ENCODE results near the gene NCAM2.
"Not testable (repeated sequence)": the region's sequence is repeated elsewhere in the genome, so short reads cannot be mapped to it uniquely, and the experiment has no call there.

Gene NCAM2

GRCh38 chr21:21103692-21104091, 105.5 kb downstream of the NCAM2 start:
- DNase-seq (ENCODE audit: low spot score) = no peak

- DNase-seq (ENCODE audit: low spot score) = no peak
Measured at GRCh38 chr21:21109736-21110135, 111.5 kb downstream of the NCAM2 start.

- no peak for DNase-seq (ENCODE audit: low spot score)
Measured at GRCh38 chr21:21111309-21111920, 113.2 kb downstream of the NCAM2 start.

GRCh38 chr21:21114461-21114860, 116.3 kb downstream of the NCAM2 start:
- DNase-seq (ENCODE audit: low spot score) = no peak

DNA sequence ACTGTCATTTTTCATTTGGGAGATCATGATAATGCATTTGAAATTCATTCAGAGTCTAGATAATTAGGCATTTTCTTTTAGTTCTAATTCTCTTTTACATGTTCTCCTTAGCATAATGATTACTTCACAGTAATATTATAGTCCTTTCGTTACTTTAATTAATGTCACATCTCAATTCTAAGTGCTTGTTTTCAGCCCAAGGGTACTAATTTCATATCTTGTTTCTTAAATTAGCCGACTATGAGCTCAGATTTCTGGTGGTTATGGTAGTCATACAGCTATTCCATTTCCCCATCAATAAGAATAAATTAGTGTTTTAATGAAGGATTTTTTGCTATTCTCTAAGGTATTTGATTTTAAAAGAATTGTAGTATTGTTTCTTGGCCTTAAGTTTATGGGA, 120.9 kb downstream of the NCAM2 start:
- no peak for DNase-seq (ENCODE audit: low spot score)

DNA sequence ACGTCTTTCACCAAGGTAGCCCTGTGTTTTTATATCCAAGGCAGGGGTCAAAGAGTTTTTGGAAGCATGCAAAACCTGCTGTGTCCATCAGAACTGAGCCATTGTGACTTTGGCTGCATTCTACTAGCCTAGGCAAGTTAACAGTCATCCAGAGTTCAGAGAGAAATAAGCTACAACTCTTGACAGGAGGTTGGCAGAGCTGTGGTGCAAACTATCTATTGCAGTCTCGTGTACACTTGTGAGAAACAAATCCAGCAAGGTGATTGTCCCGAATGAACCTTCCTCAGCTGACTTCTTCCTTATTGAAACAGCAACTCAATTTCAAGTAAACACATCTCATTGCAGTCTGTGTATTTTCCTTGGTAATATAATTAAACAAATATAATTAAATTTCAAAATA, 124.5 kb downstream of the NCAM2 start:
- DNase-seq (ENCODE audit: low spot score) = no peak

- no peak for DNase-seq (ENCODE audit: low spot score)
Measured at GRCh38 chr21:21132390-21132789, 134.2 kb downstream of the NCAM2 start.

DNA sequence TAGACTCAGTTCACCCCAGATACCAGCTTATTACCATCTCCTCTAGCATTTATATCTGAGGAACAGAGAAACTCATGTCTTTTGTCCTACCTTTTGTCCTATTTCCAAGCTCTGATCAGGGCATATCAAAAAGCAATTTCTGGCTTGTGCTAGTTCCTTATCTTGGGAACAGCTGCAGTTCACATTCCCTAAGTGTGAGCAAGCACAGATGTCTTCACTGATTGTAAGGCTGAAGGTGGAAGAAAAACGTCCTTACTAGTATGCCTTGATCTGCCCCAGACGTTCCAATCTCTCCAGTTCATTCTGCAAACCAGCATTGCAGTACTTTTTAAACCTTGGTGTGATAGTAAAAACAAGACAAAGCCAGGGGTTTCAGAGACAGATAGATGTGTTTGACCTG, 139.8 kb downstream of the NCAM2 start:
- no peak for DNase-seq (ENCODE audit: low spot score)

GRCh38 chr21:21146587-21147373, 148.6 kb downstream of the NCAM2 start:
- DNase-seq (ENCODE audit: low spot score) = no peak

DNA sequence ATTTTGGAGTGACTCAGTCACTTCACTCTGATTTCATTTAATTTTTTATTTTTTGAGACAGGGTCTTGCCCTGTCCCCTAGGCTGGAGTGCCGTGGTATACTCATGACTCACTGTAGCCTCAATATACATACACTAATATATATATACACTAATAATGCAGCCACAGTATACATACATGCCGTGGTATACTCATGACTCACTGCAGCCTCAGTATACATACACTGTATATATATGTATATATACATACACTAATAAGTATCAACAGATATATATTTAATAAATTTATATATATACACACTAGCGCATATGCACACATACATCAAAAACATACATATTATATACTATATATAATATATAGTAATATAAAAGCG, 149.2 kb downstream of the NCAM2 start:
- no peak for DNase-seq (ENCODE audit: low spot score)

- no peak for DNase-seq (ENCODE audit: low spot score)
Measured at GRCh38 chr21:21148009-21148408, 149.8 kb downstream of the NCAM2 start.

- no peak for DNase-seq (ENCODE audit: low spot score)
Measured at GRCh38 chr21:21148514-21148913, 150.3 kb downstream of the NCAM2 start.

- not testable (repeated sequence) for DNase-seq (ENCODE audit: low spot score)
Measured at GRCh38 chr21:21149445-21149844, 151.2 kb downstream of the NCAM2 start.

DNA sequence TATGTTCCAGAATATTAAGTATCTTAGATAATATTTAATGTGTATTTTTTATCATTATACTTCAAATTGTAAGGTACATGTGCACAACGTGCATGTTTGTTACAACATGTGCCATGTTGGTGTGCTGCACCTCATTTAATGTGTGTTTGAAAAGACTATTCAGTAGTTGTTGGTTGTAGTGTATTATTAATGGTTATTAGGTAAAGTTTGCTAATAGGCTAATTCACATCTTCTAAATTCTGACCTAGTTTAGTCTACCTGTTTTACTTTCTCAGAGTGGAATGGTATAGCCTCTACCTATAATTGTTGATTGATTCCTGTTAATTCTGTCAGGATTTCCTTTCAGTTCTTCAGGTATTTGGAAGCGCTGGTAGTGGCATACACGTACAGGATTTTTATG, 153.0 kb downstream of the NCAM2 start:
- no peak for DNase-seq (ENCODE audit: low spot score)

GRCh38 chr21:21156397-21156796, 158.2 kb downstream of the NCAM2 start:
- DNase-seq (ENCODE audit: low spot score) = no peak

DNA sequence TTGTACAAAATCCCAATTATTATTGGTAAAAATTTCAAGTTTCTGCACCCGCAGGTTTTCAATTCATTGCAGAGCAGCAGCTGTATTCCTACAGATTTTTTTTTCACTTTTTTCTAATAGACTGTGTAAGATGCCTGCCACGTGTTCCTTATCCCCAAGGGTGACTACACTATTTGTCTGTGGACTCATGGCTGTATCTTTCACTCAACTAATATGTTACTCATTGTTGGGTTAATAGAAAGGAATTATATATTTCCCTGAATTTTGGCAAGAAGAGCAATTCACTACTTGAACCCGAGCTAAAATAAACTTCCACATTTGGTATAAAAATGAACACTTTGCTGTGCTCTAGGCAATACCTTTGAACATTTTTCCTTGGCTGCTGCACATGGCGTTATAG, 158.7 kb downstream of the NCAM2 start:
- DNase-seq (ENCODE audit: low spot score) = no peak

- no peak for DNase-seq (ENCODE audit: low spot score)
Measured at GRCh38 chr21:21158376-21158918, 160.2 kb downstream of the NCAM2 start.

DNA sequence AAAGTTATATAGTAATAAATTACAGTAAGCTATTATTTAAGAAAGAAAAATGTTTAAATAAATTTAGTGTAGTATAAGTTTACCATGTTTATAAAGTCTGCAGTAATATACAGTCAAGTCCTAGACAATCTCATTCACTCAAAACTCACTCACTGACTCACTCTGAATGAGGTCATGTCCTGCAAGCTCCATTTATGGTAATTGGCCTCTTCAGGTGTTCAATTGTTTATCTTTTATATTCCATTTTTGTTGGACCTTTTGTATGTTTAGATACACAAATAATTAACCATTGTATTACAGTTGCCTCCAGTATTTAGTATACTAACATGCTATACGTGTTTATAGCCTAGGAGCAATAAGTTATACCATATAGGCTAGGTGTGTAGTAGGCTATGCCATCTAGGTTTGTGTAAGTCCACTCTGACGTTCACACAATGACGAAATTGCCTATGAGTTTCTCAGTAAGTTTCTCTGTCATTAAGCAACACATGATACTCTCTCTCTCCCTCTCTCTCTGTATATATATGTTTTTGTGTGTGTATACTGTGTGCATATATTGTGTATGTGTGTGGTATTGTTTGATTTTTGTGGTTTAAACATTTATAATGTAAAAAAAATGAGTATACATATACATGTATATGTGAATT, 161.2 kb downstream of the NCAM2 start:
- DNase-seq (ENCODE audit: low spot score) = no peak

- DNase-seq (ENCODE audit: low spot score) = no peak
Measured at GRCh38 chr21:21162786-21163185, 164.6 kb downstream of the NCAM2 start.

GRCh38 chr21:21163904-21164303, 165.7 kb downstream of the NCAM2 start:
- peak; percentile 27 for DNase-seq (ENCODE audit: low spot score)

DNA sequence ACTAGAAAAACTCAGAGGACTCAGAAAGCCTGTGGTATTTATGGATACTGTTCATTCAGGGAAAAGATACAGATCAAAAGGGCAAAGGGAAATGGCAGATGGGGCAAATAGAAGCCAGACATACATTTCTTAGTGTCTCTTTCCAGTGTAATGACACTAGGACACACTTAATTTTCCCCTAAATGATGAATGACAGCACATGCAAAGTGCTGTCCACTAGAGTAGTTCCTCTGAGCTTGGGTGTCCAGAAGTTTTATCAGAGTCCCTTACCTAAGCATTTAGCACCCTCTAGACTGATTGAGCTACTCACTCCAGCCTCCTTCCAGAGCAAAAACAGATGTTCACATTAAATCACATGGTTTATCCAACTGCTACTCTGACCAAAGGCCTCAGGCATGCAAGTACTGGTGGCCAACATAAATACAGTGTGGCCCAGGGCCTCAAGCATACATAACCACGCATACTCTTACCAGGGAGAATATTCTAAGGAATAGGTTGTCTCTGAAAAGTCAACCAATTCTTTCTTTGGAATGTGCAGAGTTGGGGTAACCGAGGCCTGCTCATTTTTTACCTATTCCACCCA, 166.9 kb downstream of the NCAM2 start:
- DNase-seq (ENCODE audit: low spot score) = no peak

DNA sequence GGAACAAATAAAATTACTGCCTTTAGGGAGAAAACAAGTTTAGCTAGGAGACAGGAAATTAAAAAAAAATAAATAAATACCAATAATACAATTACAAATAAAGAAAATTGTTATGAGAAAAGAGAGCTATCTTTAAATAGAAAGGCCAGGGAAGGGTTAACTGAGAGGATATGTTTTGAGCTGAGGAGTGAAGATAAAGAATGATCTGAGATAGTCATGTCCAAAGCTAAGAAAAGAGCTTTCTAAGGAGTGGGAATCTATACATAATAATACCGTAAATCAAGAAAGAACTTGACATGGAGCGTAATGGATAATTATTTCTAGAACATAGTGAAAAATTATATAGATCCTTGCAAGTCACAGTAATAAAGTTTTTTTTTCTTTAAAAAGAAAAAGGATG, 176.5 kb downstream of the NCAM2 start:
- no peak for DNase-seq (ENCODE audit: low spot score)

Measured in CD4-positive, alpha-beta T cell treated with Interleukin-2 at 100 ng/mL for 4 hours (primary cell).